Stimulated activated CD4-positive, alpha-beta T cell treated with anti-CD3 and anti-CD28 coated beads, Interleukin-4, amount 100 ng/mL, for 24 hours (primary cell): ENCODE measurements around the gene GPA33.
A peak's percentile ranks its signal among the peaks of the same experiment; 100 is the strongest.
"Not testable (repeated sequence)": the region's sequence is repeated elsewhere in the genome, so short reads cannot be mapped to it uniquely, and the experiment has no call there.

Experiments used
- DNase-seq: peaks from one replicate; pipeline ENCODE4 v3.0.0-alpha.2; 2020

The GPA33 gene

DNA sequence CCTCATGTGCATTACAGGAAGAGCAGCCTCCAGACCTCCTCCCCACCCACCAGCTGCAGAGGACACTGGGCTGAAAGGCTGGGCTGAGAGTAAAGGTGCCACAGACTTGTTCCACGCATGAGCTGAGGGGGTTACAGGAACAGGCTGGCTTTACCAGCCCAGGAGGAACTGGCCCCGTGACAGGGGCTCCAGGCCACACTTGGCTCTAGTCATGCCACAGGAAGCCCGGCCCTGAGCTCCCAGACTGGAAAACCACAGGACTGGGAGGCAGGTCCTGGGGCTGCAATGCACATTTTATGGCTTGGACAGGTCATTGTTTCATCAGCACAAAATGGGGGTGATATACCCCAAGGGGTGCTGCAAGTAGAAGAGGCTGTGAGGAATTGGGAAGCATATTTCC lies 35.6 kb downstream of the GPA33 start:
- no peak for DNase-seq

DNA sequence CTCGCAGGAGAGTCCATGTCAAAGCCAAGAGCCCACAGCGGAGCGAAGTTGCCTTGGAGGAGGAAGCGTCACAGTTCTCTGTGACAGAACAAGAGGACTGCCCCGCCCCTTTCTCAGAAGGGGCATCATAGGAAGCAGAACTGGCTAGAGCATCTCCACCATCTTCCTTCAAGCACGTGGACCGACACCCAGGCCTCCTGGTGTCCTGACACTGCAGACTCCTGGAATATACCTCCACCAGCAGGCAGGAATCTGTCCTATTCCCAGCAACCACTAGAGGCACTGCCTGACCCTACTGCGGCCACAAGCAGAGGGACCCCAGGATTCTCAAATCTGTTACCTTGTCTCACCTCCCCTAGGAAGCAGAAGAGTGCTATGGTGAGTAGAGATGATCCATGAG lies 37.8 kb downstream of the GPA33 start:
- DNase-seq = no peak

DNA sequence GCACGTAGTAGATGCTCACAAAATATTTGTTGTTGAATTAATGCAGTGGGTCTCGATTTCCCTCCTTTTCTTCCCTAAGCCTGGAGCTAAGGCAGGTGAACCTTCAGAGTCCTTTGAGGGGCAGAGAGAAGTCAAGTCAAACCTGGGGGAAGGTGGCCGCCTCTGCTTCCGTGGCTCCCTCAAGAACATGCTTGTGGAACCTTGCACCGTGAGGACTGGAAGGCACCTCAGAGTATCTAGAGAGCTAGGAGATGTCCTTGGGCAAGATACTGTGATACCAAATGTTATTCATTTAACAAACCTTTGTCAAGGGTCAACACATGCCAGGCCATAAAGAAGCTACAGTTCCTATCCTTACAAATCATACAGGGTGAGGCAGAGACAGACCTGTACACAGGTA lies 38.3 kb downstream of the GPA33 start:
- no peak for DNase-seq

DNA sequence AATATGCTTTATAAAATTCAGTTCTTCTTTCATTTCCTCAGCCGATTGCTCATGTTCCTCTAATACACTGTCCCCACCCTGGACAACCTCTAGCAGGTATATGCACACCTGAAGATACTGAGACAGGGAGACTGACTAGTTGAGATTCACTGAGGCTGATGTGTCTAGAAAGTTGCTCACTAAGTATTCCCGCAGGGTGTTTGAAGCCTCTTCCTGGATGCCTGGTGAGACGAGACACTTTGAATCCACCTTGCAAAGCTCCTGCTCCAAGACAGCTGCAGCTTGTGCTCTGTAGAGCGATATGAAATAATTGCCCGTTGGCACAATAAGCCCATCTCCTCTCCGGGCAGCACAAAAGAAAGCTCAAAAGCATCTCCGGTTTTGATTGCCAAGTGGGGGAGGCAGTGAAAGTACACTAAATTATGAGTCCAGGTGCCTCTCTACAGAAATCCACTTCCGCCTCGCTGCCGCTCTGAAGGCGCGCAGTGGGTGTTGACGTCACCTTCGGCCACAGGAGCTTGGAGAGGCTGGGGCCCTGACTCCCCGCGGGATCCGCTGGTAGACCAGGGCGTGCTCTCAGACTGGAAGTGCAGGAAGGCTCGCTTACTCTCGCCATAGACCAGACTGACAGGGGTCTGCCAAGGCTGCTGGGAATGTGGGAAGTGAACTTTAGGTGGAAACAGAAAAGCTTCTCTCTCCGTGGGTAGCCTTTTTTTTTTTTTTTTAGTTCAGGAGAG lies 46.3 kb downstream of the GPA33 start:
- DNase-seq = peak; percentile 63

DNA sequence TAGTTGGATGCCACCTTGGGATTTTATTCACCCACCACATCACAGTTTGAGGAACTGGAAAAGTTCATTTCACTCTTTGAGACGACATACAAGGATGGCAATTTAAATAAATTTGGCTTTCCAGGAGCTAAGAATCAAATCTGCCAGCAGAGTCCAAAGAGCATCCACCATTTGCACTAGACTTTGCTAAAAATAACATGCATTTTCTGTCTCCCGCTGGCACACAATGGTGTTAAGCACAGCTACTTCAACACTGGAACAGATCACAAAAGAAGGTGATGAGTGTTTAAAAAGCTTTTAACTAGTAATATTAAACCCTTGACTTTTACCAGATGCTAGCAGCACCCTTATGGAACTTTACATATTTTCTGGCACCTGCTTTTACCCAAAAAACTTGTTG lies 56.5 kb downstream of the GPA33 start:
- no peak for DNase-seq

DNA sequence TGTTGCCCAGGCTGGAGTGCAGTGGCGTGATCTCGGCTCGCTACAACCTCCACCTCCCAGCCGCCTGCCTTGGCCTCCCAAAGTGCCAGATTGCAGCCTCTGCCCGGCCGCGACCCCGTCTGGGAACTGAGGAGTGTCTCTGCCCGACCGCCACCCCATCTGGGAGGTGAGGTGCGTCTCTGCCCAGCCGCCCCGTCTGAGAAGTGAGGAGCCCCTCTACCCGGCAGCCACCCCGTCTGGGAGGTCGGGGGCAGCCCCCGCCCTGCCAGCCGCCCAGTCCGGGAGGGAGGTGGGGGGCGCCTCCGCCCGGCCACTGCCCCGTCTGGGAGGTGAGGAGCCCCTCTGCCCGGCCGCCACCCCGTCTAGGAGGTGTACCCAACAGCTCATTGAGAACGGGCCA lies 60.6 kb downstream of the GPA33 start:
- not testable (repeated sequence) for DNase-seq

DNA sequence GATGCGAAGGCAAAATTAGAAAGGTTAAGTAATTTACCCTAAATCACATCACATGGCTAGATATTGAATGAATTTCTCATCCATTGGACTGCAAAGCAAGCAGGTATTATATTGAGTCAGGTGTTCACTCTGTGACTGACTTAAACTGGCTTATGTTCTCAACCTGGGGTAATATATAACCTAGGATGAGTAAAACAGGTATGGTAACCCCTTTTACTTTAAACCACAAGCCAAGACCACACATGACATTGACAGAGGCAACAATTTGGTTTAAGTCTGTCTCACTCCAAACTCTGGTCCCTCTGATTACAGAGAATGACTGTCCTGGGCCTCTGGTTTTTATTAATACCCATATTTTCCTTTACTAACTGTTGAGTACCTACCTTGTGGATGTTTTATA lies 67.8 kb downstream of the GPA33 start:
- DNase-seq = no peak

DNA sequence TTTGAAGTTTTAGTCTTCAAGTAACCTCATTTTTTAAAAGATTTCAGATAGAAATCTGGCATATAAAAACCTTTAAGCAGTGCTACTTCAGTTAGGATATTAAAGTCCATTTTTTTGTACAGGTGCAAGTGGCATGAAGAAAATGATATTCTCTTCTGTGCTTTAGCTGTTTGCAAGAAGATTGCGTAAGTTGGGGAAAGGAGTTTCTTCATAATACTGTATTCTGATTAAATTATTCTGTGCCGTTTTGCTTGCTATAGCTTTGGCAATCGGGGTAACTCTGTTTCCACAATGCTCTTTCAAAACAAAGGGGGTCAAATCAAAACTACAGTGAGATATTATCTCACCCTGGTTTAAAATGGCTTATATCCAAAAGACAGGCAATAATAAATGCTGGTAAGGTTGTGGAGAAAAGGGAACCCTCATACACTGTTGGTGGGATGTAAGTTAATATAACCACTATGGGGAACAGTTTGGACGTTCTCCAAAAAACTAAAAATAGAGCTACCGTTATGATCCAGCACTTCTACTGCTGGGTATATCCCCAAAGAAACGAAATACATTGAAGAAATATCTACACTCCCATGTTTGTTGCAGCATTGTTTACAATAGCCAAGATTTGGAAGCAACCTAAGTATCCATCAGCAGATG lies 74.0 kb downstream of the GPA33 start:
- no peak for DNase-seq

DNA sequence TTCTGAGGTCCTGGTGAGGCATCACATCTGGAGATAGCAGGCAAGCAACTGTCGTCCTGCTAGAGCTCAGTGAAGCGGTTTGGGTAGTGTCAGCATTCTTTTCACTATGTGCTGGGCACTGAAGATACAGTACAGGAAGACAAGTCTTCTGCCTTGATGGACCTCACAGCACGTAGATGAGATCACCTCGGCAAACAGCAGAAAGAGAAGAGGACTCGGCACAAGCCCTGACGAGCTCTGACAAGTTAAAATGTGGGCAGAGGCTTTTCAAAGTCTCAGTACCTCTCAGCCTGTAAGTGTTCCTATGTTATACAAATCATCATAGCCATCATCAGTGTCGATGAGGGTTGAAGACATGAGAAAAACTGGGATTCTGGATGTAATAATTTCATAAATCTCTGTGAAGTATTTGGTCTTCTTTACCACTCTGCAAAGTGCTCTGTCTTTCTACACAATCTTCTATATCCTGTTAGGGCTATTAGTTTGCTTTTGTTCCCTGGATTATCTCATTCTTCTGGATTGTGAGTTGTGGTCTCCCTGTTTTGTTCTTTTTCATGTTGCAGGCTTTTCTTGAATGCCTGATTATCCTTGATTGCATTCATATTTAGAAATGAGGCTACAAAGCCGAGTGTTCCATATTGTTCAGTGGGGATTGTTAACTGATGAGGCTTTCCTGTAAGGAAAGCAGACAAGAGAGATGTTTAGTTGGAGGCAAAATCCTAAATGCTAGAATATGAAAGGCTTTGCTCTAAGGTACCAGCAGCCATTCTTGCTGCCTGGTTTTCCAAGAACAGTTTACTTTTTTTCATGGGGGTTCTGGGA lies 76.9 kb downstream of the GPA33 start:
- DNase-seq = no peak

DNA sequence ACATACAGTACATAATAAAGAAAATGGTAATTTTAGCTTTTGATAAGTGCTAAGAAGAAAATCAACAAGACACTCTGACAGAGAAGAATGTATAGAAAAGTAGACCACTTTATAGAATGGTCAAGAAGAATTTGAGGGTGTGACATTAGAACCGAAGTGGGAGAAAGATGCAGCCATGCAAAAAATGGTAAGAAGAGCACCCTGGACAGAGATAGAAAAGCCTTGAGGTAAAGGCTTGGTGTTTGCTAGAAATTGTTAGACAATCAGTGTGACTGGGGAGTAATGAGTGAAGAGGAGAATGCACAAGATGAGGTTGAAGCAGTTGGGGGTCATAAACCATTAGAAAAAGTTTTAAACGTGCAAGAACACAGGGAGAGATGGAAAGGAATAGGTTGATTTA lies 77.6 kb downstream of the GPA33 start:
- DNase-seq = no peak

DNA sequence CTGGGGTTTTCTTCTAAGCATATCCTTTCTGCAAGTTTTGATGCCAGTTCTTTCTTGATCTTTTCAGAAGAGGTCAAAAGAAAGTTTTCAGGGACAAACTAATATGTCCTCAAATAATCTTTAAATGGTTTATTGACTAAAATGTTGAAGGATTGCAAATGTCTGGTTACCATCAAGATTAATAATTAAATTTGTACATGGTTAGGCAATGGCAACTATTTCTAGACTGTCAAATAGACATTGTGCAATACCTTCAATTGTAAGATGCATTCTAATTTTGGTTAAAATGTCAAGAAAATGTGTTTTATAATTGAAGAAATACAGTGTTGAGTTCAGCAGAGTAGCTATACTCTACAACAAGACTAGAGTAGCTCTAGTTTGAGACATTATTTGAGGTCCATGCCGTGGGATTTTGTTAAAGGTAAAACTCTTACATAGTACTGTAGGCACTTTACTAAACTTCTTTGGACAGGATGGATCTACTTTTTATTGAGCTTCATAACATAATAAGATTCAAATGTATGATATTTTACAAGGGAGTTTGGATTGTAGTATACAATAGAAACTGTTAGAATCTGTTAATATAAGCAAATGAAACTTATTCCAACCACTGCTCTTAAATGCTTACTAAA lies 78.5 kb downstream of the GPA33 start:
- no peak for DNase-seq

DNA sequence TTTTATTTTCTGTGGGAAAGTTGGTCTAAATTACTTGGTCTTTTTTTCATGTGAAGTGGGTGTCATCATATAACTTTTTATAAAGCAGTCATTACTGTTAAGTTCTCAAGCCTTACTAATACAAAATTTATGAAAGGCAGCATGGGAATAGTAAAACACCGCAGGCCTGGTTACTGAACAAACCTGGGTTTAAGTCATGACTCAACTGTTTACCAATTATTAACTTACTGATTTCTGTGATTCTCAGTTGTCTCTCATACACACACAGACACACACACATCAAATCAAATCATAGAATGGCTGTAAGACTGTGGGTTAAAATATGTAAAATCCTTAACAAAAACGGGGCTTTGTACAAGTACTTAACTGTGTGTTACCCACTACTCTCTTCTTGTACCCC lies 86.5 kb downstream of the GPA33 start:
- DNase-seq = no peak
